ENCODE data around the gene IFFO2. TPM values are rescaled to one million over a fixed set of nuclear protein-coding genes. Genes with fewer than 3 reads are reported as not detected.

The IFFO2 gene
- total and polyA plus RNA-seq, 2 experiments from 2014 or later, result 0.71 to 7.5 TPM

- Mint-ChIP-seq H3K4me1 (peaks cover 44% of the 10 kb centered on the region), H3K4me3 (no peak overlapping the region), H3K27ac (no peak overlapping the region), H3K36me3 (ENCODE audit: low read depth) (no peaks in the 10 kb centered on the region), H3K9me3 (no peaks in the 10 kb centered on the region), H3K27me3 (ENCODE audit: insufficient read depth, low read depth, poor library complexity) (peaks cover 7% of the 10 kb centered on the region)
- H4K20me1 ChIP-seq (replicated peaks; ENCODE audit: insufficient read depth), result no peaks in the 10 kb centered on the region; the same call in none of the 2 replicates
- H2AFZ ChIP-seq, result no peak overlapping the region
- no peaks in the 10 kb centered on the region for H3F3A ChIP-seq (replicated peaks; ENCODE audit: low read depth)
- DNase-seq (ENCODE audit: low spot score) (no peak), ATAC-seq (no peak)
- no peak overlapping the region for H3K27ac ChIP-seq (ENCODE audit: low read depth)
- H3K27me3 ChIP-seq (ENCODE audit: insufficient read depth), result no peaks in the 10 kb centered on the region
- H3K79me2 ChIP-seq (replicated peaks; ENCODE audit: insufficient read depth), result no peaks in the 10 kb centered on the region
- TF ChIP-seq CTCF (conservative IDR thresholded peaks at IDR 0.05; ENCODE audit: low read depth in 2 of 2) (no peak), POLR2AphosphoS5 (IDR thresholded peaks at IDR 0.05; ENCODE audit: low read depth) (no peak), REST (IDR thresholded peaks at IDR 0.05; ENCODE audit: unreplicated experiment) (no peak), STAT1 (IDR thresholded peaks at IDR 0.05; ENCODE audit: unreplicated experiment) (no peak), NANOG (IDR thresholded peaks at IDR 0.05; ENCODE audit: borderline replicate concordance) (no peak), EZH2 (IDR thresholded peaks at IDR 0.05; ENCODE audit: low read depth, unreplicated experiment) (no peak), ZNF331 (CRISPR knock-in tag; IDR thresholded peaks at IDR 0.05; ENCODE audit: low read depth) (no peak), EZH2phosphoT487 (IDR thresholded peaks at IDR 0.05; ENCODE audit: unreplicated experiment) (no peak), JUNB (IDR thresholded peaks at IDR 0.05; ENCODE audit: unreplicated experiment) (no peak), ZNF114 (CRISPR knock-in tag; IDR thresholded peaks at IDR 0.05) (no peak), CREB1 (CRISPR knock-in tag; IDR thresholded peaks at IDR 0.05; ENCODE audit: low read depth) (no peak)
- TF ChIP-seq, protein P1, sequence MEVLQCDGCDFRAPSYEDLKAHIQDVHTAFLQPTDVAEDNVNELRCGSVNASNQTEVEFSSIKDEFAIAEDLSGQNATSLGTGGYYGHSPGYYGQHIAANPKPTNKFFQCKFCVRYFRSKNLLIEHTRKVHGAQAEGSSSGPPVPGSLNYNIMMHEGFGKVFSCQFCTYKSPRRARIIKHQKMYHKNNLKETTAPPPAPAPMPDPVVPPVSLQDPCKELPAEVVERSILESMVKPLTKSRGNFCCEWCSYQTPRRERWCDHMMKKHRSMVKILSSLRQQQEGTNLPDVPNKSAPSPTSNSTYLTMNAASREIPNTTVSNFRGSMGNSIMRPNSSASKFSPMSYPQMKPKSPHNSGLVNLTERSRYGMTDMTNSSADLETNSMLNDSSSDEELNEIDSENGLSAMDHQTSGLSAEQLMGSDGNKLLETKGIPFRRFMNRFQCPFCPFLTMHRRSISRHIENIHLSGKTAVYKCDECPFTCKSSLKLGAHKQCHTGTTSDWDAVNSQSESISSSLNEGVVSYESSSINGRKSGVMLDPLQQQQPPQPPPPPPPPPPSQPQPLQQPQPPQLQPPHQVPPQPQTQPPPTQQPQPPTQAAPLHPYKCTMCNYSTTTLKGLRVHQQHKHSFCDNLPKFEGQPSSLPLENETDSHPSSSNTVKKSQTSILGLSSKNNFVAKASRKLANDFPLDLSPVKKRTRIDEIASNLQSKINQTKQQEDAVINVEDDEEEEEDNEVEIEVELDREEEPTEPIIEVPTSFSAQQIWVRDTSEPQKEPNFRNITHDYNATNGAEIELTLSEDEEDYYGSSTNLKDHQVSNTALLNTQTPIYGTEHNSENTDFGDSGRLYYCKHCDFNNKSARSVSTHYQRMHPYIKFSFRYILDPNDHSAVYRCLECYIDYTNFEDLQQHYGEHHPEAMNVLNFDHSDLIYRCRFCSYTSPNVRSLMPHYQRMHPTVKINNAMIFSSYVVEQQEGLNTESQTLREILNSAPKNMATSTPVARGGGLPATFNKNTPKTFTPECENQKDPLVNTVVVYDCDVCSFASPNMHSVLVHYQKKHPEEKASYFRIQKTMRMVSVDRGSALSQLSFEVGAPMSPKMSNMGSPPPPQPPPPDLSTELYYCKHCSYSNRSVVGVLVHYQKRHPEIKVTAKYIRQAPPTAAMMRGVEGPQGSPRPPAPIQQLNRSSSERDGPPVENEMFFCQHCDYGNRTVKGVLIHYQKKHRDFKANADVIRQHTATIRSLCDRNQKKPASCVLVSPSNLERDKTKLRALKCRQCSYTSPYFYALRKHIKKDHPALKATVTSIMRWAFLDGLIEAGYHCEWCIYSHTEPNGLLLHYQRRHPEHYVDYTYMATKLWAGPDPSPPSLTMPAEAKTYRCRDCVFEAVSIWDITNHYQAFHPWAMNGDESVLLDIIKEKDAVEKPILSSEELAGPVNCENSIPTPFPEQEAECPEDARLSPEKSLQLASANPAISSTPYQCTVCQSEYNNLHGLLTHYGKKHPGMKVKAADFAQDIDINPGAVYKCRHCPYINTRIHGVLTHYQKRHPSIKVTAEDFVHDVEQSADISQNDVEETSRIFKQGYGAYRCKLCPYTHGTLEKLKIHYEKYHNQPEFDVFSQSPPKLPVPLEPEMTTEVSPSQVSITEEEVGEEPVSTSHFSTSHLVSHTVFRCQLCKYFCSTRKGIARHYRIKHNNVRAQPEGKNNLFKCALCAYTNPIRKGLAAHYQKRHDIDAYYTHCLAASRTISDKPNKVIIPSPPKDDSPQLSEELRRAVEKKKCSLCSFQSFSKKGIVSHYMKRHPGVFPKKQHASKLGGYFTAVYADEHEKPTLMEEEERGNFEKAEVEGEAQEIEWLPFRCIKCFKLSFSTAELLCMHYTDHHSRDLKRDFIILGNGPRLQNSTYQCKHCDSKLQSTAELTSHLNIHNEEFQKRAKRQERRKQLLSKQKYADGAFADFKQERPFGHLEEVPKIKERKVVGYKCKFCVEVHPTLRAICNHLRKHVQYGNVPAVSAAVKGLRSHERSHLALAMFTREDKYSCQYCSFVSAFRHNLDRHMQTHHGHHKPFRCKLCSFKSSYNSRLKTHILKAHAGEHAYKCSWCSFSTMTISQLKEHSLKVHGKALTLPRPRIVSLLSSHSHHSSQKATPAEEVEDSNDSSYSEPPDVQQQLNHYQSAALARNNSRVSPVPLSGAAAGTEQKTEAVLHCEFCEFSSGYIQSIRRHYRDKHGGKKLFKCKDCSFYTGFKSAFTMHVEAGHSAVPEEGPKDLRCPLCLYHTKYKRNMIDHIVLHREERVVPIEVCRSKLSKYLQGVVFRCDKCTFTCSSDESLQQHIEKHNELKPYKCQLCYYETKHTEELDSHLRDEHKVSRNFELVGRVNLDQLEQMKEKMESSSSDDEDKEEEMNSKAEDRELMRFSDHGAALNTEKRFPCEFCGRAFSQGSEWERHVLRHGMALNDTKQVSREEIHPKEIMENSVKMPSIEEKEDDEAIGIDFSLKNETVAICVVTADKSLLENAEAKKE (CRISPR knock-in tag; IDR thresholded peaks at IDR 0.05), result no peak
- TF ChIP-seq, protein P2, sequence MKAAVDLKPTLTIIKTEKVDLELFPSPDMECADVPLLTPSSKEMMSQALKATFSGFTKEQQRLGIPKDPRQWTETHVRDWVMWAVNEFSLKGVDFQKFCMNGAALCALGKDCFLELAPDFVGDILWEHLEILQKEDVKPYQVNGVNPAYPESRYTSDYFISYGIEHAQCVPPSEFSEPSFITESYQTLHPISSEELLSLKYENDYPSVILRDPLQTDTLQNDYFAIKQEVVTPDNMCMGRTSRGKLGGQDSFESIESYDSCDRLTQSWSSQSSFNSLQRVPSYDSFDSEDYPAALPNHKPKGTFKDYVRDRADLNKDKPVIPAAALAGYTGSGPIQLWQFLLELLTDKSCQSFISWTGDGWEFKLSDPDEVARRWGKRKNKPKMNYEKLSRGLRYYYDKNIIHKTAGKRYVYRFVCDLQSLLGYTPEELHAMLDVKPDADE (IDR thresholded peaks at IDR 0.05), result no peak
- no peaks in the 10 kb centered on the region for H3K36me3 ChIP-seq (ENCODE audit: insufficient read depth)
- H3K4me3 ChIP-seq, result no peak overlapping the region
- peaks cover 3% of the 10 kb centered on the region; the same call in 1 of the 2 replicates for H3K4me1 ChIP-seq (ENCODE audit: insufficient read depth)
- no peak overlapping the region for H3K4me2 ChIP-seq
- no peaks in the 10 kb centered on the region for H3K9me2 ChIP-seq (ENCODE audit: insufficient read depth)
Observed at GRCh38 chr1:18937539-18937938, 18.9 kb downstream of the IFFO2 start.
